Hippocampal formation (tissue), 2 donors: Measurements from ENCODE around the gene ADAMTSL3.
"Not testable (repeated sequence)": the region's sequence is repeated elsewhere in the genome, so short reads cannot be mapped to it uniquely, and the experiment has no call there.

Experiments
- DNase-seq, 2 donors: peaks; one replicate each; lab custom pipeline; 2025; lab: John Stamatoyannopoulos, UW

Gene ADAMTSL3

GRCh38 chr15:83753872-83754493 is 100.1 kb downstream of the ADAMTSL3 start:
- no peak for DNase-seq

GRCh38 chr15:83757291-83757690 is 103.4 kb downstream of the ADAMTSL3 start:
- DNase-seq, result not testable (repeated sequence)

GRCh38 chr15:83762367-83762766 is 108.4 kb downstream of the ADAMTSL3 start:
- no peak for DNase-seq

- DNase-seq, result peak; percentile 4 to 19
These were observed 110.4 kb downstream of the ADAMTSL3 start for GRCh38 chr15:83764201-83764838.

DNA sequence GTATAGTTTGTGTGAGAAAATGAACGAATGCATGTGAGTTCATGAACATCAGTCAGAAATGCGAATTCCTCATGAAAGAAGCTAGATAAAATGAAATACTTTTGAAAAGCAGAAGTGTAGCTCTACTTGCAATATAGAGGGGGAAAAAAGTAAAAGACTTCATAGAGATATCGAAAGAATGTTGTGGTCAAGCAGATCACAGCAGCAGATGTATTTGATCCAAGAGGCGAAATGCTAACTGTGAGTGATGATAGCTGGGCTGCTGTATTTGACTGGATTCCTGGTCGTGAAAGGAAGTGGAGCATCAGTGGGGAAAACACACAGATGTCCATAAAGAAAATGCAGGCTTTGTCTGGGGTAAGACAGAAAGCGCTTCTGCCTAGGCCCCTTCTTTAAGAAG is 112.4 kb downstream of the ADAMTSL3 start:
- no peak for DNase-seq

- DNase-seq, result no peak
These were observed 113.8 kb downstream of the ADAMTSL3 start for GRCh38 chr15:83767741-83768140.

DNA sequence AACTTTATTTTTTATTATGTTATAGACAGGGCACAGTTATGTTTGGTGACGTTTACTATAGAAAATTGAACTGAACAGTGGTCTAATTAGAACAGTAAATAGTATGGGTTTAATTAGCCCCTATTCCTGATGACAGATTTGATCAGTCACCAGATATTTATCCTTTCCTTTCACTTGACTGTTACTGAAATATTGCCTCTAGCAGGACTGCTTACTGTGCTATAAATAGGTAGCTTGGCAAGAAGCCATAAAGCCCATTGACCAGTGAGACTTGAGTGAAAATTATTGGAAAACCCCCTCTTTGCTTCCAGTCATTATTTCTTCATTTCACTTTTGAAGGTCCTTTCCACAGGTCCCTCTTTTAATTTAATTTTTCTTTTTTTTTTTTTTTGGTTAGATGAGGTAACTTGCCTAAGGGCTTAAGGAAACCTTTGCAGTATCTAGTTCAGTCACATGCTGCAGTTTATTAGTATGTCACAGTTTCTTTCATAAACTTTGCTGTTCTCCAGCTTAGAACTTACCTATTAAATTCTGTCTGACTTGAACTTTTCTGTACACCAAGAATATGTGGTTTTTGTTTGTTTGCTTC is 115.6 kb downstream of the ADAMTSL3 start:
- no peak for DNase-seq

- DNase-seq, result no peak
These were observed 121.8 kb downstream of the ADAMTSL3 start for GRCh38 chr15:83775738-83776137.

DNA sequence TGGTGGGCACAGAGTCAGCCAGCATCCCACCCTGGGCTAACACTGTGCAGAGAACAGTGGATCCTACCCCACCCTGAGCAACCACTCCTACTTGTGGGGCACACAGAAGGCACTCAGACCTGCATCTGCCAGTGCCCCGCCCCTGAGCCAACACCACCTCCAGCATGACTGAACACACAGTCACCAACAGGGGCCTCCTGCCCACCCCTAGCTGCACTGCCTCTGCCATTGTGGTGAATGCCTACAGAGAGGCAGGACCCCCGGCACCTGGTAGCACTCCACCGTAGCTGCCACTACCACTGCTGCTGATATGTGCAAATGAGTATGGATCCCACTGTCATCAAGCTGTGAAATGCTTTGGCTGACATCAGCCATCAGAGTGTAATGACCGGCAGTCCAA is 123.1 kb downstream of the ADAMTSL3 start:
- no peak for DNase-seq

DNA sequence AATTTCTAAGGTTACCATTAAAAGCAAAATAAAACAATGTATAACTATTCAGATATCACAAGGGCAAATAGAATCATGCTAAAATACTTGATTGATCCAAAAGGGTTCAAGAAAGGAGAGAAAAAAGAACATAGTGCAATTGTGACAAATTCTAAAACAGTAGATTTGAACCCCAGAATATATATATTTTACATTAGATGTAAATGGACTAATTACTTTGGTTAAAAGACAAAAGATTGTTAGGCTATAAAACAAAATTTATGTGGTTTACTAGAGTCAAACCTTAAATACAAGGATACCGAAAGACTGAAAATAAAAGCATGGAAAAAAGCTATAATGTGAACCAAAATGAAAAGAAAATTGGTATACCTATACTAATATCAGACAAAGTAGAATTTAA is 129.3 kb downstream of the ADAMTSL3 start:
- no peak for DNase-seq

- DNase-seq, result no peak
These were observed 131.1 kb downstream of the ADAMTSL3 start for GRCh38 chr15:83784975-83785374.

DNA sequence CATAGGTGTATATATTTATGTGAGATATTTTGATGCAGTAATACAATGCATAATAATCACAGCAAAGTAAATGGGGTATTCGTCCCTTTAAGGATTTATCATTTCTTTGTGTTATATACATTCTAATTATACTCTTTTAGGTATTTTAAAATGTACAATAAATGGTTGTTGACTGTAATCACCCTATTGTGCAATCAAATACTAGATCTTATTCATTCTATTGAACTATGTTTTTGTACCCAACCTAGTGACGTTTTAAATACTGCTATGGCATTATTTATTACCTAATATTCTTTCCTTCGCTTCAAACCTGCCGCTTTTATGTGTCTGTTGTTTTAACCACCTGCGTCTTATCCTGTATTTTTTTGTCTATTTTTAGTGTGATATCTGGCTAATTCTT is 132.4 kb downstream of the ADAMTSL3 start:
- no peak for DNase-seq

- no peak for DNase-seq
These were observed 139.1 kb downstream of the ADAMTSL3 start for GRCh38 chr15:83793069-83793468.

DNA sequence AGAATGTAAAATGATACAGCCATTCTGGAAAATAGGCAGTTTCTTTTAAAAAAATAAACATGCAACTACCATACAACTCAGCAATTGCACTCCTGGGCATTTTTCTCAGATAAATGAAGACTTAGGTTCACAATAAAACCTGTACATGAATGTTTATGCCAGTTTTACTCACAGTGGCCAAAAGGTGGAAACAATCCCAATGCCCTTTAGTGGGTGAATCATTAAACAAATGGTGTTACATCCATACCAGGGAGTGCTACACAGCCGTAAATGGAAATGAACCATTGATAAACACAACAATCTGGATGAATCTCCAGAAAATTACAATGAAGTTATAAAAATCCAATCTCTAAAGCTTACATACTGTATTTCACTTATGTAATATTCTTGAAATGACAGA is 140.3 kb downstream of the ADAMTSL3 start:
- no peak for DNase-seq

DNA sequence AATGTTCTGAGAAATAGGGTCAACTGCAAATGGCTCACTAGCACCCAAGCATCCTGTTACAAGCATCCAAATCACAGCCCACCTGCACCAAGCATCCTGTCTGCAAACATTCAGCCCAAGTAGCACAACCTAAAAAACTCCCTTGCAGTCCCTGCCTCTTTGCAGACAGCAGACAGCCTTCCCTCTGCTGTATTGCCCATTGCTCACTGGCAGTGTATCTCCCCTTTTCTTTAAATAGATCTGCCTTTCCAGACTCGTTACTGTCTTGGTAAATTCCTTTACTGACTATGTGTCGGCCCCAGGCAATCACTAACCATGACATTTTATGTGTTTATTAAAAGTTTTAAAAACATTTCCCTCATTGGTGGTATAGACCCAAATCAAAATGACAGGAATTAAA is 155.4 kb downstream of the ADAMTSL3 start:
- DNase-seq, result no peak

- peak in 1 of 2 donors; percentile 15 for DNase-seq
These were observed 156.2 kb downstream of the ADAMTSL3 start for GRCh38 chr15:83810110-83810509.

- no peak for DNase-seq
These were observed 159.8 kb downstream of the ADAMTSL3 start for GRCh38 chr15:83813682-83814081.

- peak in 1 of 2 donors; percentile 23 for DNase-seq
These were observed 161.6 kb downstream of the ADAMTSL3 start for GRCh38 chr15:83815506-83815905.

DNA sequence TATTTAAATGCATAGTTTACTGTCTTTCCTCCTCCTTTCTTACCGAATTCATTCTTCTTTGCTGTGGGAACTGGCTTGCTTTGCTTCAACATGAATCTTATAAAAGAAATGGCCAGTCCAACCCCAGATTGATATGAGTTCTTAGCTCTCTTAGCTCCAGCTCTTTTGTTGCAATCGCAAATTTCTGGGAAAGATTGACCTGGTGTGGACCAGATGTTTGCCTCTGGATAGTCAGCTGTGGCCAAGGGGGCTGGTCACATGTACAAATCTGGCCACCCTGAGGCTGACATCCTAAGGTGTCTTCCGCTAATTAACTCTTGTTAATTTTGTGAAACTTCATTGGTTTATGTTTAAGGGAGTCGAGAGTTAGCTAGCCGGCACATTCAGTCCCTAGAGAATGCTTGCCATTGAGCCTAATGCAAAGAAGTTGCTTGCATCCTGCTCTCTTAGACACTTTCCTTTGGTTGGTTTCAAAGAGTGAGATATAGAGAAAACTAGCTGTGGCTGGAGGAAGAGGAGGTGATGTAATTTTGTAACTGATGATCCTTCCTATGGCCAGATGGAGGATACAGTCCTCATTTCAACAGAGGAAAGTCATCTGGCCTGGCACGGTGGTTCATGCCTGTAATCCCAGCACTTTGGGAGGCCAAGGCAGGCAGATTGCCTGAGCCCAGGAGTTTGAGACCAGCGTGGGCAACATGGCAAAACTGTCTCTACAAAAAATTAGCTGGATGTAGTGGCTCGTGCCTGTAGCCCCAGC is 162.4 kb downstream of the ADAMTSL3 start:
- no peak for DNase-seq

GRCh38 chr15:83818591-83818990 is 164.7 kb downstream of the ADAMTSL3 start:
- DNase-seq, result no peak

DNA sequence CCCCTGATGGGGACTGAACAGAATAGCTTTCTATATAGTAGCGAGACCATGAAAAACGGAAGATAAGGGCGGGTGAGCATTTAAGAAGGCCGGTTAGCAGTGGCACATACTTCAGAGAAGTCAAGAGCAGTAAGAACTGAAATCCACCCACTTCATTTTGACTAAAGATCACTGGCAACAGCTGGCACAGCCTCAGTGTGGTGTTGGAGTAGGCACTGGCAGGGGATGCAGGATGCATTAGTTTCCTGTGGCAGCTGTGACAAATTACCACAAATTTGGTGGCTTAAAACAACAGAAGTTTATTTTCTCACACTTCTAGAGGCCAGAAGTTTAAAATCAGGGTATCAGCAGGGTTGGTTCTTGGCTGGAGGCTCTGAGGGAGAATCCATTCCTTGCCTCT is 176.5 kb downstream of the ADAMTSL3 start:
- DNase-seq, result no peak

DNA sequence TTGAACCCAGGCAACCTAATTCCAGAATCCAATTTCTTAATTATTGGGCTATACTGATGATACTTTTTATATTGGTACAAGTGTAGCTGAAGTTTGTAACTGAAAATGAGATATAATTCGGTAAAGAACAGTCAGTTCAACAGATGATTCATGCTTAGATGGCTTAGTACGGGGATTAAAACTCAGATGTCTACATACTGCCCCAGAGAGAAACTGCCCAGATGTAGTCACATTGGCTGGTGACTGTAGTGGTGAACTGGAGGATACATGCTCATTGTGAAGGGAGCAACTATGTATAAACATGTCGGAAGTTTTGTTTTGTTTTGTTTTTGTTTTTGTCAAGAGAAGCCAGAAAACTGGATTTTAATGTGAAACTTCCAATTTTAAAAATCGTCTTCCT is 179.6 kb downstream of the ADAMTSL3 start:
- DNase-seq, result no peak

- DNase-seq, result no peak
These were observed 181.6 kb downstream of the ADAMTSL3 start for GRCh38 chr15:83835479-83835878.
